Neural cell (in vitro differentiated cells): ENCODE data around the gene CAMKMT. TPM values are rescaled to one million over a fixed set of nuclear protein-coding genes. Genes with fewer than 3 reads are reported as not detected.

Experiments used
- H2AFZ ChIP-seq: fragments of 200-600, 300-800 bp; sonication (generic), shearing (Covaris generic); 2 replicates; pipeline ENCODE4 v1.6.0; 2014; ENCODE audit warnings: low read depth, mild to moderate bottlenecking, antibody characterized with exemption, low read length, moderate library complexity
- H3F3A ChIP-seq: fragments of 200-600 bp; shearing (Covaris generic); 2 replicates; pipeline ENCODE4 v1.6.1; 2016; ENCODE audit warnings: mild to moderate bottlenecking, moderate library complexity, mixed read lengths, antibody characterized with exemption, low read length; ENCODE audit not compliant: insufficient read depth, poor library complexity, severe bottlenecking
- H3K27ac ChIP-seq: fragments of 200-600, 300-800 bp; sonication (generic), shearing (Covaris generic); 2 replicates; pipeline ENCODE4 v1.5.1; 2014; ENCODE audit warnings: mild to moderate bottlenecking, low read length, moderate library complexity
- H3K27me3 ChIP-seq: fragments of 300-800, 200-600 bp; sonication (generic), shearing (Covaris generic); 2 replicates; pipeline ENCODE4 v1.6.0; 2014; ENCODE audit warnings: mild to moderate bottlenecking, low read depth, low read length, moderate library complexity; ENCODE audit not compliant: insufficient read depth
- H3K36me3 ChIP-seq: fragments of 300-800, 200-600 bp; sonication (generic), shearing (Covaris generic); 2 replicates; pipeline ENCODE4 v1.5.1; 2014; ENCODE audit warnings: mild to moderate bottlenecking, antibody characterized with exemption, low read length, moderate library complexity; ENCODE audit not compliant: insufficient read depth
- H3K4me2 ChIP-seq: fragments of 300-800, 200-600 bp; sonication (generic), shearing (Covaris generic); 2 replicates; pipeline ENCODE4 v1.6.0; 2014; ENCODE audit warnings: mild to moderate bottlenecking, low read length
- H3K4me3 ChIP-seq: fragments of 300-800, 200-600 bp; sonication (generic), shearing (Covaris generic); 2 replicates; pipeline ENCODE4 v1.5.1; 2014; ENCODE audit warnings: mild to moderate bottlenecking, low read length, moderate library complexity
- H3K79me2 ChIP-seq: fragments of 200-600 bp; shearing (Covaris generic); replicated peaks from 2 replicates; pipeline ENCODE4 v1.6.0; 2014; ENCODE audit warnings: mild to moderate bottlenecking, low read length, moderate library complexity; ENCODE audit not compliant: insufficient read depth
- H3K9ac ChIP-seq: fragments of 300-800, 200-600 bp; sonication (generic), shearing (Covaris generic); 2 replicates; pipeline ENCODE4 v1.6.1; 2016; ENCODE audit warnings: mild to moderate bottlenecking, low read length, mixed read lengths
- H3K9me2 ChIP-seq: fragments of 200-600 bp; shearing (Covaris generic); 2 replicates; pipeline ENCODE4 v1.6.1; 2016; ENCODE audit warnings: mild to moderate bottlenecking, low read length, mixed read lengths; ENCODE audit not compliant: insufficient read depth
- H3K9me3 ChIP-seq: fragments of 200-600, 300-800 bp; sonication (generic), shearing (Covaris generic); 2 replicates; pipeline ENCODE4 v1.6.1; 2016; ENCODE audit warnings: mild to moderate bottlenecking, mixed run types, low read length, moderate library complexity, mixed read lengths
- H4K20me1 ChIP-seq: fragments of 200-600 bp; shearing (Covaris generic); 2 replicates; pipeline ENCODE4 v1.6.1; 2016; ENCODE audit warnings: mild to moderate bottlenecking, mixed run types; ENCODE audit not compliant: insufficient read depth
- EP300 ChIP-seq: fragments of 450-650 bp; conservative IDR thresholded peaks from 2 replicates; pipeline ENCODE4 v1.6.1; 2014; ENCODE audit warnings: antibody characterized with exemption, mild to moderate bottlenecking, moderate library complexity; ENCODE audit not compliant: poor library complexity, severe bottlenecking
- EZH2 ChIP-seq: fragments of 200-600, 300-800 bp; shearing (Covaris generic), sonication (generic); IDR thresholded peaks from 2 replicates; pipeline ENCODE4 v1.6.1; 2014; ENCODE audit warnings: antibody characterized with exemption, low read length, borderline replicate concordance, mild to moderate bottlenecking; ENCODE audit not compliant: insufficient read depth, poor library complexity, severe bottlenecking
- MXI1 ChIP-seq: fragments of 450-650 bp; conservative IDR thresholded peaks from 2 replicates; pipeline ENCODE4 v1.6.1; 2014; ENCODE audit warnings: antibody characterized with exemption, mild to moderate bottlenecking; ENCODE audit not compliant: poor library complexity, severe bottlenecking
- POLR2AphosphoS5 ChIP-seq: IDR thresholded peaks from 2 replicates; pipeline ENCODE4 v1.6.1; 2012
- RAD21 ChIP-seq: fragments of 450-650 bp; conservative IDR thresholded peaks from 2 replicates; pipeline ENCODE4 v1.6.1; 2014; ENCODE audit warnings: antibody characterized with exemption, mild to moderate bottlenecking, moderate library complexity
- SMC3 ChIP-seq: fragments of 450-650 bp; conservative IDR thresholded peaks from 2 replicates; pipeline ENCODE4 v1.6.1; 2014; ENCODE audit warnings: antibody characterized with exemption, mild to moderate bottlenecking, moderate library complexity; ENCODE audit not compliant: poor library complexity
- TAF1 ChIP-seq: IDR thresholded peaks from 2 replicates; pipeline ENCODE4 v1.6.1; 2012; ENCODE audit warnings: low read depth
- polyA plus RNA-seq: library from polyadenylated mRNA; depleted of rRNA; stranded (reverse); fragments of >200 nt; gene quantifications from 2 replicates; pipeline ENCODE4 v1.2.3, GENCODE V29; 2014
- TF ChIP-seq, protein P1 (sequence below): IDR thresholded peaks from 2 replicates; pipeline ENCODE4 v1.6.1; 2012; ENCODE audit warnings: borderline replicate concordance
- TF ChIP-seq, protein P2 (sequence below): fragments of 450-650 bp; IDR thresholded peaks from 2 replicates; pipeline ENCODE4 v1.5.1; 2014; ENCODE audit warnings: antibody characterized with exemption, mild to moderate bottlenecking, moderate library complexity; ENCODE audit not compliant: poor library complexity, severe bottlenecking

Gene CAMKMT
- polyA plus RNA-seq, 1 donor from 2014 or later = 5.1 TPM

DNA sequence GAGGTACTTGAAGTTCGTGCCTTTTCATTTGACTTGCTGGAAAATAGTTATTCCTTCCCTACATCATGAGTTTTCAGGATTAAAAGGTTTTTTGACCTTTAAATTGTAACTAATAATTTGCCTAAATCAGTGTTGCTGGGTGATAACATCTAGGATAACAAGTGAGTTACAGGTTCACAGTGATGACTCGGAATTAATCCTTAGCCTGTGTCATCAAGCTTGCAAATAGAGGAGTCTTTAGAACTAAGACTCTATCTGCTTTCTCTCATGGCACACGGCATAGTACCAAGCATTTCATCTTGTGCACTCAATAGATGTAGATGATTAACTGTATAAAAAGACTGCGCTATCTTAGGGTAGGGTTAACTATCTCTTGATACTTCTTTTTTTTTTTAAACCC, 79.5 kb downstream of the CAMKMT start:
- Histone ChIP-seq H2AFZ (no peak overlapping the region), H3K9ac (no peak overlapping the region), H3F3A (no peaks in the 10 kb centered on the region), H3K9me2 (no peaks in the 10 kb centered on the region), H3K4me2 (no peak overlapping the region), H4K20me1 (no peaks in the 10 kb centered on the region), H3K9me3 (no peaks in the 10 kb centered on the region), H3K27me3 (no peaks in the 10 kb centered on the region), H3K4me3 (no peak overlapping the region), H3K79me2 (no peaks in the 10 kb centered on the region), H3K27ac (no peak overlapping the region), H3K36me3 (no peaks in the 10 kb centered on the region)
- TF ChIP-seq TAF1 (no peak), EP300 (no peak), SMC3 (no peak), RAD21 (no peak), MXI1 (no peak), EZH2 (no peak), POLR2AphosphoS5 (no peak)
- TF ChIP-seq, protein P1, sequence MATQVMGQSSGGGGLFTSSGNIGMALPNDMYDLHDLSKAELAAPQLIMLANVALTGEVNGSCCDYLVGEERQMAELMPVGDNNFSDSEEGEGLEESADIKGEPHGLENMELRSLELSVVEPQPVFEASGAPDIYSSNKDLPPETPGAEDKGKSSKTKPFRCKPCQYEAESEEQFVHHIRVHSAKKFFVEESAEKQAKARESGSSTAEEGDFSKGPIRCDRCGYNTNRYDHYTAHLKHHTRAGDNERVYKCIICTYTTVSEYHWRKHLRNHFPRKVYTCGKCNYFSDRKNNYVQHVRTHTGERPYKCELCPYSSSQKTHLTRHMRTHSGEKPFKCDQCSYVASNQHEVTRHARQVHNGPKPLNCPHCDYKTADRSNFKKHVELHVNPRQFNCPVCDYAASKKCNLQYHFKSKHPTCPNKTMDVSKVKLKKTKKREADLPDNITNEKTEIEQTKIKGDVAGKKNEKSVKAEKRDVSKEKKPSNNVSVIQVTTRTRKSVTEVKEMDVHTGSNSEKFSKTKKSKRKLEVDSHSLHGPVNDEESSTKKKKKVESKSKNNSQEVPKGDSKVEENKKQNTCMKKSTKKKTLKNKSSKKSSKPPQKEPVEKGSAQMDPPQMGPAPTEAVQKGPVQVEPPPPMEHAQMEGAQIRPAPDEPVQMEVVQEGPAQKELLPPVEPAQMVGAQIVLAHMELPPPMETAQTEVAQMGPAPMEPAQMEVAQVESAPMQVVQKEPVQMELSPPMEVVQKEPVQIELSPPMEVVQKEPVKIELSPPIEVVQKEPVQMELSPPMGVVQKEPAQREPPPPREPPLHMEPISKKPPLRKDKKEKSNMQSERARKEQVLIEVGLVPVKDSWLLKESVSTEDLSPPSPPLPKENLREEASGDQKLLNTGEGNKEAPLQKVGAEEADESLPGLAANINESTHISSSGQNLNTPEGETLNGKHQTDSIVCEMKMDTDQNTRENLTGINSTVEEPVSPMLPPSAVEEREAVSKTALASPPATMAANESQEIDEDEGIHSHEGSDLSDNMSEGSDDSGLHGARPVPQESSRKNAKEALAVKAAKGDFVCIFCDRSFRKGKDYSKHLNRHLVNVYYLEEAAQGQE = no peak
- TF ChIP-seq, protein P2, sequence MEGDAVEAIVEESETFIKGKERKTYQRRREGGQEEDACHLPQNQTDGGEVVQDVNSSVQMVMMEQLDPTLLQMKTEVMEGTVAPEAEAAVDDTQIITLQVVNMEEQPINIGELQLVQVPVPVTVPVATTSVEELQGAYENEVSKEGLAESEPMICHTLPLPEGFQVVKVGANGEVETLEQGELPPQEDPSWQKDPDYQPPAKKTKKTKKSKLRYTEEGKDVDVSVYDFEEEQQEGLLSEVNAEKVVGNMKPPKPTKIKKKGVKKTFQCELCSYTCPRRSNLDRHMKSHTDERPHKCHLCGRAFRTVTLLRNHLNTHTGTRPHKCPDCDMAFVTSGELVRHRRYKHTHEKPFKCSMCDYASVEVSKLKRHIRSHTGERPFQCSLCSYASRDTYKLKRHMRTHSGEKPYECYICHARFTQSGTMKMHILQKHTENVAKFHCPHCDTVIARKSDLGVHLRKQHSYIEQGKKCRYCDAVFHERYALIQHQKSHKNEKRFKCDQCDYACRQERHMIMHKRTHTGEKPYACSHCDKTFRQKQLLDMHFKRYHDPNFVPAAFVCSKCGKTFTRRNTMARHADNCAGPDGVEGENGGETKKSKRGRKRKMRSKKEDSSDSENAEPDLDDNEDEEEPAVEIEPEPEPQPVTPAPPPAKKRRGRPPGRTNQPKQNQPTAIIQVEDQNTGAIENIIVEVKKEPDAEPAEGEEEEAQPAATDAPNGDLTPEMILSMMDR = no peak

DNA sequence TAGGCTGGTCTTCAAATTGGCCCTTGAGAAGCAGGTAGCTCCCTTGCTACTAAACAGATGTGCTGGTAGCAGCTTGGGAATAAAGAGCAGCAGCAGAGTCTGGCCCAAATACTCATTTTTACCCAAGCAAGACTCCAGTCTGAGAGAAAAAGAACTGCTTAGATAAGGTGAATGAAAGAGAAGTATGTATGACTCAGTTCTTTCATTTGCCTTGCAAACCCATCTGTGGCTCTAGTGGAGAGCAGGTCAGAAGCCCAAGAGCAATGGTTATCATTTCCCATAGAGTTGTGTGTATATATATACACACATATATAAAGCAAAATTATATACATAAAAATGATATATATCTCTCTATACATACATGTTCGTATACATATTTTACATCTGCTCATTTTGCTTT, 80.3 kb downstream of the CAMKMT start:
- Histone ChIP-seq H3K36me3 (no peaks in the 10 kb centered on the region), H4K20me1 (no peaks in the 10 kb centered on the region), H3K9ac (no peak overlapping the region), H3K27ac (no peak overlapping the region), H3K4me3 (no peak overlapping the region), H3K9me3 (no peaks in the 10 kb centered on the region), H3F3A (no peaks in the 10 kb centered on the region), H3K27me3 (no peaks in the 10 kb centered on the region), H3K9me2 (no peaks in the 10 kb centered on the region), H2AFZ (no peak overlapping the region), H3K4me2 (no peak overlapping the region), H3K79me2 (no peaks in the 10 kb centered on the region)
- TF ChIP-seq, protein P1 = no peak
- TF ChIP-seq, protein P2 = no peak
- TF ChIP-seq EP300 (no peak), EZH2 (no peak), POLR2AphosphoS5 (no peak), SMC3 (no peak), RAD21 (no peak), TAF1 (no peak), MXI1 (no peak)
